K562 (cell line): ENCODE measurements around the gene HOXC12. TPM values are rescaled to one million over a fixed set of nuclear protein-coding genes. Genes with fewer than 3 reads are reported as not detected.

Source experiments
- CREB1 ChIP-seq, 2 experiments: sonication (generic) in 1 of 2; formaldehyde crosslinking in 1 of 2; IDR thresholded peaks; 2 replicates each; pipeline versions ENCODE4 v1.6.1 to v1.8.0; 2012 to 2022; ENCODE audit warnings: inconsistent platforms in 1 of 2, mild to moderate bottlenecking in 1 of 2, missing genetic modification reagents in 1 of 2, moderate library complexity in 1 of 2
- CUX1 ChIP-seq: fragments of 200-800 bp; sonication (Bioruptor generic); IDR thresholded peaks from 2 replicates; pipeline ENCODE4 v1.6.1; 2016; ENCODE audit warnings: missing genetic modification characterization, missing compliant biosample characterization
- MLX ChIP-seq, 2 experiments: fragments of 450-650 bp in 1 of 2; sonication (generic) in 1 of 2; formaldehyde crosslinking; conservative IDR thresholded peaks; 2 replicates each; pipeline versions ENCODE4 v1.4.0 to v1.8.1; 2020 to 2022; ENCODE audit warnings: mild to moderate bottlenecking in 1 of 2, missing genetic modification reagents in 1 of 2
- TCF15 ChIP-seq: fragments of 250-450 bp; sonication (Bioruptor Pico); IDR thresholded peaks from 2 replicates; pipeline ENCODE4 v1.8.0; 2022; ENCODE audit warnings: moderate library complexity, mild to moderate bottlenecking, inconsistent platforms
- U2AF2 ChIP-seq: fragments of 200-400 bp; formaldehyde crosslinking; optimal IDR thresholded peaks from 2 replicates; pipeline ENCODE3; 2017; ENCODE audit warnings: low read depth, mild to moderate bottlenecking, low read length
- ZBTB43 ChIP-seq: sonication (generic); formaldehyde crosslinking; IDR thresholded peaks from 2 replicates; pipeline ENCODE4 v1.8.0; 2023; ENCODE audit warnings: mild to moderate bottlenecking, missing genetic modification reagents
- ZNF253 ChIP-seq: fragments of 250-450 bp; sonication (Bioruptor Pico); conservative IDR thresholded peaks from 2 replicates; pipeline ENCODE4 v1.6.1; 2021; ENCODE audit warnings: mild to moderate bottlenecking
- ZNF639 ChIP-seq, 2 experiments: fragments of 200-800 bp in 1 of 2; sonication (Bioruptor generic) in 1 of 2; sonication (generic) in 1 of 2; formaldehyde crosslinking in 1 of 2; IDR thresholded peaks in 1 of 2; conservative IDR thresholded peaks in 1 of 2; 2 replicates each; pipeline versions ENCODE4 v1.5.0 to v1.6.1; 2016 to 2020; ENCODE audit warnings: missing compliant biosample characterization in 1 of 2, missing genetic modification characterization in 1 of 2, missing genetic modification reagents in 1 of 2
- polyA plus RNA-seq, 8 experiments: library from polyadenylated mRNA; depleted of rRNA in 4 of 8; stranded (reverse) in 5 of 8; unstranded in 3 of 8; fragments of >200 nt; fragmentation: Nextera tagmentation in 2 of 8; fragmentation: Illumina TruSeq in 1 of 8; extraction: Ambion mirVana in 2 of 8; extraction: Trizol in 1 of 8; gene quantifications; 2 replicates each; pipeline versions ENCODE4 v1.2.1 to v1.2.3, GENCODE V29; 2011 to 2014; ENCODE audit warnings: inconsistent platforms in 1 of 8, missing spikeins in 1 of 8
- total RNA-seq, 7 experiments: library from RNA; depleted of rRNA in 6 of 7; stranded (reverse); fragments of >200 nt in 6 of 7; fragmentation: Illumina TruSeq in 2 of 7; extraction: Trizol in 2 of 7; gene quantifications; 2 replicates each; pipeline versions ENCODE4 v1.2.1 to v1.2.3, GENCODE V29; 2011 to 2021; ENCODE audit warnings: low replicate concordance in 1 of 7

Gene HOXC12
- total and polyA plus RNA-seq, 9 of the 15 experiments (the other 6 are each of a cell fraction or from before 2014, with no cell fraction given), result 0.04 to 0.36 (median 0.11) TPM; not detected in 1

- TF ChIP-seq TCF15 (CRISPR knock-in tag), result no peak
- TF ChIP-seq ZBTB43 (CRISPR knock-in tag), result no peak
- TF ChIP-seq CUX1 (CRISPR knock-in tag), result no peak
- no peak for TF ChIP-seq CREB1 (IDR thresholded peaks at IDR 0.05)
- TF ChIP-seq CREB1 (CRISPR knock-in tag; IDR thresholded peaks at IDR 0.05), result no peak
- no peak for TF ChIP-seq ZNF253 (CRISPR knock-in tag)
- TF ChIP-seq MLX (CRISPR knock-in tag; conservative IDR thresholded peaks at IDR 0.05), result no peak
- TF ChIP-seq U2AF2, result no peak
- TF ChIP-seq ZNF639 (CRISPR knock-in tag; conservative IDR thresholded peaks at IDR 0.05 in 1 of 2, IDR thresholded peaks at IDR 0.05 in 1 of 2), result no peak
Measured at GRCh38 chr12:53991077-53991460, 36.4 kb downstream of the HOXC12 start (continued).
